DND-41 (cell line): ENCODE data around the gene NUTM2G.
"Not testable (repeated sequence)": the region's sequence is repeated elsewhere in the genome, so short reads cannot be mapped to it uniquely, and the experiment has no call there.

Experiments
- CTCF ChIP-seq: IDR thresholded peaks from 2 replicates; pipeline ENCODE4 v1.5.1; 2012; ENCODE audit warnings: borderline replicate concordance, low read length, moderate library complexity, mild to moderate bottlenecking; ENCODE audit not compliant: poor library complexity, severe bottlenecking; ENCODE audit errors: extremely low read depth
- EZH2 ChIP-seq: IDR thresholded peaks from 3 replicates; pipeline ENCODE4 v1.6.1; 2012; ENCODE audit warnings: borderline replicate concordance, low read depth, mild to moderate bottlenecking, moderate library complexity, low read length, inconsistent platforms; ENCODE audit not compliant: severe bottlenecking

- not testable (repeated sequence) for TF ChIP-seq CTCF, EZH2
These were observed 8.8 kb downstream of the NUTM2G start for GRCh38 chr9:96937442-96937841.
